GM12872 (cell line): Measurements from ENCODE around the gene DOCK4.

ENCODE experiments used
- TF ChIP-seq, protein P1 (sequence below): IDR thresholded peaks from 3 replicates; pipeline ENCODE4 v1.5.1; 2011; ENCODE audit warnings: low read depth, mild to moderate bottlenecking, low read length, moderate library complexity; ENCODE audit not compliant: insufficient read depth

Gene DOCK4

DNA sequence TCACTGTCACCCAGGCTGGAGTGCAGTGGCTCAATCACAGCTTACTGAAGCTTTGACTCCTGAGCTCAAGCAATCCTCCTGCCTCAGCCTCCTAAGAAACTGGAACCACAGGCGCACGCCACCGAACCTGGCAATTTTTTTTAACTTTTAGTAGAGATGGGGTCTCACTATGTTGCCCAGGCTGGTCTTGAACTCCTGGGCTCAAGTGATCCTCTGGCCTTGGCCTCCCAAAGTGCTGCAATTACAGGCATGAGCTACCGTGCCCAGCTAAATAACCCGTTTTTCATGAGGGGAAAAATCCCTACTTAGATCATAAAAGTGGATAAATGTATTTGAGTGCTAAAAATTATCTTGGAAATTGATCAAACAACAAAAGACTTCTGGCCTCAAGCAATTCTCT, 443.4 kb downstream of the DOCK4 start:
- TF ChIP-seq, protein P1, sequence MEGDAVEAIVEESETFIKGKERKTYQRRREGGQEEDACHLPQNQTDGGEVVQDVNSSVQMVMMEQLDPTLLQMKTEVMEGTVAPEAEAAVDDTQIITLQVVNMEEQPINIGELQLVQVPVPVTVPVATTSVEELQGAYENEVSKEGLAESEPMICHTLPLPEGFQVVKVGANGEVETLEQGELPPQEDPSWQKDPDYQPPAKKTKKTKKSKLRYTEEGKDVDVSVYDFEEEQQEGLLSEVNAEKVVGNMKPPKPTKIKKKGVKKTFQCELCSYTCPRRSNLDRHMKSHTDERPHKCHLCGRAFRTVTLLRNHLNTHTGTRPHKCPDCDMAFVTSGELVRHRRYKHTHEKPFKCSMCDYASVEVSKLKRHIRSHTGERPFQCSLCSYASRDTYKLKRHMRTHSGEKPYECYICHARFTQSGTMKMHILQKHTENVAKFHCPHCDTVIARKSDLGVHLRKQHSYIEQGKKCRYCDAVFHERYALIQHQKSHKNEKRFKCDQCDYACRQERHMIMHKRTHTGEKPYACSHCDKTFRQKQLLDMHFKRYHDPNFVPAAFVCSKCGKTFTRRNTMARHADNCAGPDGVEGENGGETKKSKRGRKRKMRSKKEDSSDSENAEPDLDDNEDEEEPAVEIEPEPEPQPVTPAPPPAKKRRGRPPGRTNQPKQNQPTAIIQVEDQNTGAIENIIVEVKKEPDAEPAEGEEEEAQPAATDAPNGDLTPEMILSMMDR = no peak

DNA sequence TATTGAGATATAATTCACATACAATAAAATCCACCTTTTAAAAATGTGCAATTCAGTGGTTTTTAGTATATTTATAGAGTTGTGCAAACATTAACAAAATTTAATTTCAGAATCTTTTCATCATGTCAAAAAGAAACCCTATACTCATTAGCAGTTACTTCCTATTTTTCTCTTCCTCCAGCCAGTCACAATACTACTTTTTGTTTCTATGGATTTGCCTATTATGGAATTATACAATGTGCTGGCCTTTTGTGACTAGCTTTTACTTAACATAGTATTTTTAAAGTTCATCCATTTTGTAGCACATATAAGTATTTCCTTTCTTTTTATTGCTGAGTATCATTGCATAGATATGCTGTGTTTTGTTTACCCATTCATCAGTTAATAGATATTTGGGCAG, 444.0 kb downstream of the DOCK4 start:
- TF ChIP-seq, protein P1 = no peak

DNA sequence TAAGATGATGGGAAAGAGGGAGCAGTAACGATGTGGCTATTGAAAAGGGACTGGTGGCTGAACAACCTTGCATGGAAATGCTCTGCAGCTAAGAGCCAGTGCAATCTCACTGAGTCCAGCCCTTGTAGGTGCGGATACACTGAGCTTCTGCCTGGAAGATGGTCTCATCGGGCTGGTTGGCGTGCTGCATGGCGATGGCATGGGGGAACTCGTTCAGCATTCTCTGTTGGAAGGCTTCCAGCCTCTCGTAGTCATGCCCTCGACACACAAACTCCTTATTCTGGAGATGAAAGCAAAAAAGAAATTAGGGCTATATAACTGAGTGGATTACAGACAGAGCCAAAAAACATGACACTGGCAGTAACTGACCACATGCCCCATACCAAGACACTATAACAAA, 446.2 kb downstream of the DOCK4 start:
- TF ChIP-seq, protein P1 = no peak

DNA sequence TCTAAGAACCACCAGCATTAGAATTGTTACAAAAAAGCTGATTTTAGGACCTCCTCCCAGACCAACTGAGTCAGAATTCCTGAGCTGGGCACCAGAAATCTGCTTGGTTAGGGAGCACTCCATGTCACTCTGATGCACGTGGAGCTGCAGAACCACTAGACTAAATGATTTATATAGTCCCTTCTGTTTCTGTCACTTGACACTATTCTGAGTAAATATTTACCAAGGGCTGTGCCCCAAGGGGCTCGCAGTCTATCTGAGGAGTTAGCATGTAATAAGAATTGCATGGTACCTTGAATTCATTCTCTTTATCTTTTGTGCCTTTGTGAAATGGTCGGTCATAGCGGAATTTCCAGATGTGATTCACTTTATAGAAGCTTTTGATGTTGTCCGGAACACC, 447.9 kb downstream of the DOCK4 start:
- TF ChIP-seq, protein P1 = no peak

DNA sequence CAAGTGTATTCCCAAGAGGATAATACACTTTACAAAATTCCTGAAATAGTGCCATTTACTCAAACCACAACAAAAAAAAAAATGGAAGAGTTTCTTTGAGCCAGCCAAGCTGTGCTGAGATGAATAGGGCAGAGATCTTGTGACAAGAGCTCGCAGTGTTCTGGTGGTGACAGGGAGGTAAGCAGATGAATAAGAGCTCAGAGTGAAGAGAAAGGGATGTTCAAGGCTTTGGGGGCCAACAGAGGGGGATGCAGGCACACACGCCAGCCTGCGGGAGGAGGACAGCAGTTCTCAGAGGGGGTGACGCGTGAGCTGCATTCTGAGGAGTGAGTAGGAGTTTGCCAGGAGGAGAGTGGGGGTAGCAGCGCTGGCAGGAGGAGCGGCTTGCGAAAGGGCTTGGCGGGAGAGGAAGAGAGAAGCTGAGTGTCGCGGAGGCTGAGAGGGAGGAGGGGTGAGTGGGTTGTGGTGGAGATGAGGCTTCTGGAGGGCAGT, 449.5 kb downstream of the DOCK4 start:
- TF ChIP-seq, protein P1 = no peak

DNA sequence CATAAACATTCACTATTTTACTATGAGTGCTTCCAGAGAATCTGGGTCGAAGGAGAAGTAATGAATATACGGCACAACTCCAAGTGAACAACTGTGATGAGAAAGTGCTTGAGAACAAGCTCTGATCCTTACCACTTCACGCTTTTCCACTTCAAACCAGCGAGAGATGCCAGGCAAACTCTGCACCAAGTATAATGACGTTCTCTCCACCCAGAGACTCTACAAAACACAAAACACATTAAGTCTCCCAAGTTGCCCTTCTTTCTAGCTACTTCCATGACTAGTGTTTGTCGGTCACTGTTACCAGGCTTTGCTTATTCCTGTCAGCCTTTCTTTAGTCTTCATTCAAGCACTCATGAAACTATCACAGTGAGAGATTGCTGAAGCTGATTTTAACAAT, 450.8 kb downstream of the DOCK4 start:
- TF ChIP-seq, protein P1 = no peak

DNA sequence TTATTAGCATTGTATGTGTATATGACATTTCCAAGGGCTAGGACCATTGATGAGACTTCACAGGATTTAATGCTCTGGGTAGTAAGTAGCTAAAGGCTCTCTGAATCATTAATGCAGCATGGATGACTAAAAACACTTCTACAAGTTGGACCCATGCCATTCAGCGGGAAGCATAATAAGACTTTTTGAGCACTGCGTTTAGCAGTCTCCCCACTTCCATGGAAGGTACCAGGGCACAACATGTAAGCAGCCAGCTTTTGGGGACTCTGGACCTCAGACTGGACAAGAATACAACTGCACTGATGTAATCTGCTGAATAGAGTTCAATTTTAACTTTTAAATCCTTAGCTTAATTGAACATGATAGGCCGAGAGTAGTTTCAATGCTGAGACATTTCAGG, 452.2 kb downstream of the DOCK4 start:
- TF ChIP-seq, protein P1 = no peak
